Aorta (tissue), 5 donors: ENCODE results near the gene RNF145. TPM values are rescaled to one million over a fixed set of nuclear protein-coding genes. Genes with fewer than 3 reads are reported as not detected.

Experiments
- ATAC-seq: fragments of 200-7000 bp; cut with Tn5 transposase; one replicate; pipeline ENCODE4 v1.9.1; 2022; ENCODE audit warnings: moderate library complexity; ENCODE audit not compliant: low FRiP score
- DNase-seq, 2 donors: peaks; one replicate each; pipeline ENCODE4 v3.0.0-alpha.2; 2020
- H3K27ac ChIP-seq, 2 donors: one replicate each; pipeline ENCODE4 v1.5.1; 2013; ENCODE audit warnings: low read length in 2 of 2, mild to moderate bottlenecking in 2 of 2, moderate library complexity in 2 of 2, control low read depth in 1 of 2, inconsistent platforms in 1 of 2, low read depth in 1 of 2
- H3K27me3 ChIP-seq, 2 donors: one replicate each; pipeline ENCODE4 v1.6.1; 2013; ENCODE audit warnings: control low read depth in 1 of 2, low read length in 1 of 2, mild to moderate bottlenecking in 1 of 2, moderate library complexity in 1 of 2; ENCODE audit not compliant: insufficient read depth in 2 of 2, control insufficient read depth in 1 of 2
- H3K36me3 ChIP-seq, 2 donors: one replicate each; pipeline ENCODE4 v1.6.1; 2013; ENCODE audit warnings: control low read depth in 1 of 2, low read length in 1 of 2, mild to moderate bottlenecking in 1 of 2; ENCODE audit not compliant: insufficient read depth in 2 of 2, control insufficient read depth in 1 of 2
- H3K4me1 ChIP-seq, 2 donors: one replicate each; pipeline ENCODE4 v1.6.1; 2013; ENCODE audit warnings: low read length in 2 of 2, control low read depth in 1 of 2, mild to moderate bottlenecking in 1 of 2, moderate library complexity in 1 of 2; ENCODE audit not compliant: insufficient read depth in 2 of 2, control insufficient read depth in 1 of 2
- H3K4me3 ChIP-seq, 2 donors: one replicate each; pipeline ENCODE4 v1.5.1; 2013; ENCODE audit warnings: low read length in 2 of 2, control low read depth in 1 of 2, mild to moderate bottlenecking in 1 of 2
- H3K9me3 ChIP-seq: one replicate; pipeline ENCODE4 v1.6.1; 2013; ENCODE audit warnings: mild to moderate bottlenecking, low read length; ENCODE audit not compliant: control insufficient read depth
- WGBS, 2 donors: extraction: QIAGEN DNeasy Blood & Tissue Kit; methylation state at CpG; one replicate each; pipeline ENCODE4 v1.1.7; 2013; 5-methylcytosine and 5-hydroxymethylcytosine counted together
- intact Hi-C, 2 donors: fragments of 100-400 bp; cut with DNase I; formaldehyde crosslinking; loops; one replicate each; pipeline versions ENCODE4 v1.14.2 to v1.15.0; 2022
- polyA plus RNA-seq, 2 donors: library from polyadenylated mRNA; stranded (reverse); fragments of 200-250 nt; gene quantifications; one replicate each; pipeline ENCODE4 v1.2.3, GENCODE V29; 2013
- total RNA-seq, 2 donors: library from RNA; stranded (reverse); fragmentation: NEBNext Ultra II Directional; extraction: Animal tissue kit (Norgen Biotek cat#: 25700); gene quantifications; one replicate each; pipeline ENCODE4 v1.2.1, GENCODE V29; 2021
- donor health status: healthy with polysubstance abuse.
- donor health status: Bipolar disorder and iron deficiency.
- donor health status: DM: no; HTN: no; CAD: no.
- donor health status: DM: no; HTN: no; CAD: no.
- donor health status: DM: yes; HTN: yes; CAD: no.

The RNF145 gene
- total and polyA plus RNA-seq, 4 donors = 17.9 to 67.8 (median 44.5) TPM

- H3K36me3 ChIP-seq = no peaks in the 10 kb centered on the region
- intact Hi-C loops = no loop called here
- H3K4me3 ChIP-seq = no peak overlapping the region
- H3K27ac ChIP-seq = no peak overlapping the region
- no peaks in the 10 kb centered on the region for H3K9me3 ChIP-seq
- DNase-seq (no peak), ATAC-seq (no peak)
- H3K27me3 ChIP-seq = peaks cover 0 to 3% of the 10 kb centered on the region in 2 donors
- no peaks in the 10 kb centered on the region for H3K4me1 ChIP-seq
Measured at GRCh38 chr5:159226451-159226850, 17.1 kb upstream of the RNF145 start.

- Histone ChIP-seq H3K27ac (no peak overlapping the region), H3K4me3 (no peak overlapping the region), H3K9me3 (no peaks in the 10 kb centered on the region), H3K36me3 (no peaks in the 10 kb centered on the region), H3K27me3 (peaks cover 0 to 3% of the 10 kb centered on the region in 2 donors), H3K4me1 (no peaks in the 10 kb centered on the region)
- intact Hi-C loops = no loop called here
- ATAC-seq = no peak
- DNase-seq = no peak
- WGBS, 2 donors = 64 to 66% methylated on average over 2 of the region's 2 CpGs
Measured at GRCh38 chr5:159224471-159224870, 15.1 kb upstream of the RNF145 start.

DNA sequence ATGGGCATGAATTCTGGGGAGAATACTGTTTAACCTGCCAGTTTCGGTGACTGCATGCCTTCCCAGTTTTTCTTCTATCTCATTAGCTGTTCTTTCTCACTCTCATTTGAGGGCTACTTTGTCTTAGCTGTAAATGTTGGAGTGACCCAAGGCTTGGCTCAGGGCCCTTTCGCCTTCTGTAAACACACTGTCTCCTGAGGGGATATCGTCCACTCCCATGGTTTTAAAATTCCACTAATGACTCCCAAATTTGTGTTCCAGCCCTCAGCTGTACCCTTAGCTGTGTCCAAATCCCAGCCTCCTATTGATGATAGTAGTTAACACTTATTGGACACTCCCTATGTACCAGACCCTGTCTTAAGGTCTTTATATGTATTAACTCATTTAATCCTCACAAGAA is 14.1 kb upstream of the RNF145 start:
- DNase-seq = no peak
- no peaks in the 10 kb centered on the region for H3K4me1 ChIP-seq
- H3K4me3 ChIP-seq = no peak overlapping the region
- peaks cover 0 to 3% of the 10 kb centered on the region in 2 donors for H3K27me3 ChIP-seq
- H3K27ac ChIP-seq = no peak overlapping the region
- 82% methylated on average over 3 of the region's 3 CpGs for WGBS, 2 donors
- H3K9me3 ChIP-seq = no peaks in the 10 kb centered on the region
- H3K36me3 ChIP-seq = no peaks in the 10 kb centered on the region
- no peak for ATAC-seq
- intact Hi-C loops = no loop called here

GRCh38 chr5:159220206-159220605 is 10.9 kb upstream of the RNF145 start:
- Histone ChIP-seq H3K4me1 (no peaks in the 10 kb centered on the region), H3K9me3 (no peaks in the 10 kb centered on the region), H3K27ac (no peak overlapping the region), H3K4me3 (no peak overlapping the region), H3K36me3 (no peaks in the 10 kb centered on the region), H3K27me3 (peaks cover 0 to 2% of the 10 kb centered on the region in 2 donors)
- ATAC-seq (no peak), DNase-seq (no peak)
- 67 to 70% methylated on average over 5 of the region's 5 CpGs for WGBS, 2 donors
- intact Hi-C loops = no loop called here

- ATAC-seq (no peak), DNase-seq (no peak)
- Histone ChIP-seq H3K4me3 (no peak overlapping the region), H3K36me3 (no peaks in the 10 kb centered on the region), H3K9me3 (no peaks in the 10 kb centered on the region), H3K4me1 (no peaks in the 10 kb centered on the region), H3K27me3 (peaks cover 0 to 2% of the 10 kb centered on the region in 2 donors), H3K27ac (no peak overlapping the region)
- WGBS, 2 donors = 75 to 76% methylated on average over 2 of the region's 2 CpGs
- intact Hi-C loops = no loop called here
Measured at GRCh38 chr5:159218595-159219023, 9.3 kb upstream of the RNF145 start.

DNA sequence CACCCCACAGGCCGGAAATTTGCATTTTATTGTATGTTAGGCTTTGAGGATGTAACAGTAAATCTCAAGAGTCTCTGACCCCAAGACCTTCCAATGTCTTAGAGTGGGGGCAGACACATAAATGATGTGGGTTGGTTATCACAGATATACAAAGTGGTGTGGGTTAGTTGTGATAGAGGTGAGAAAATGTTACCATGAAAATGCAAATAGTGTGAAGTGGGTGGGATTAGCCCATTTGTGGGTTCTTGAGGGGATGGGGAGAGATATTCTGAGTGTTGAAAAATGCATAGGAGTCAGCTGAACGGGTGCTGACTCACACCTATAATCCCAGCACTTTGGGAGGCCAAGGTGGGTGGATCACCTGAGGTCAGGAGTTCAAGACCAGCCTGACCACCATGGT is 7.9 kb upstream of the RNF145 start:
- Histone ChIP-seq H3K36me3 (no peaks in the 10 kb centered on the region), H3K4me3 (no peak overlapping the region), H3K27me3 (no peaks in the 10 kb centered on the region), H3K27ac (no peak overlapping the region), H3K4me1 (no peaks in the 10 kb centered on the region), H3K9me3 (no peaks in the 10 kb centered on the region)
- intact Hi-C loops = no loop called here
- DNase-seq = no peak
- ATAC-seq = no peak
- WGBS, 2 donors = 75 to 82% methylated on average over 2 of the region's 2 CpGs

DNA sequence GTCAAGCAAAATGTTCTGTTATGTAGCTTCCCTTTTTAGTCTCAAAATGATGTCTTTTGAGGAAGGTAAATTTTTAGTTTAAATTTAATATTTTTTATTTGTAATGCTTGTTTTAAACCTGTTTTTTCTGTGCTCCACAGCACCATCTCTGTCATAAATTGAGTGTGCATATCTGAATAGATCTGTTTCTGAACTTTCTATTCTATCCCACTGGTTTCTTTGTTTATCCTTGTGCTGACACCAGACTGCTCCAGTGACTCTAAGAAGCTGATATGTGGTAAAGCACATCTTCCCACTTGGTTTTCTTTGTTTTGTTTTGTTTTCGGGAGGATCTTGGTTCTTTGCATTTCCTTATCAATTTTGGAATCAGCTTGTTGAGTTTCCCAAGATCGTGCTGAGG is 7.1 kb upstream of the RNF145 start:
- no peak overlapping the region for H3K27ac ChIP-seq
- no peaks in the 10 kb centered on the region for H3K9me3 ChIP-seq
- no peak for ATAC-seq
- intact Hi-C loops = no loop called here
- no peaks in the 10 kb centered on the region for H3K36me3 ChIP-seq
- no peak for DNase-seq
- no peaks in the 10 kb centered on the region for H3K27me3 ChIP-seq
- H3K4me3 ChIP-seq = no peak overlapping the region
- 75 to 79% methylated on average over 2 of the region's 2 CpGs for WGBS, 2 donors
- H3K4me1 ChIP-seq = no peaks in the 10 kb centered on the region

GRCh38 chr5:159215886-159216285 is 6.5 kb upstream of the RNF145 start:
- ATAC-seq = no peak
- WGBS, 2 donors = 85 to 92% methylated on average over 3 of the region's 3 CpGs
- intact Hi-C loops = no loop called here
- no peak for DNase-seq
- Histone ChIP-seq H3K27ac (no peak overlapping the region), H3K9me3 (no peaks in the 10 kb centered on the region), H3K27me3 (no peaks in the 10 kb centered on the region), H3K36me3 (no peaks in the 10 kb centered on the region), H3K4me1 (no peaks in the 10 kb centered on the region), H3K4me3 (no peak overlapping the region)

- 61 to 75% methylated on average over 2 of the region's 2 CpGs for WGBS, 2 donors
- Histone ChIP-seq H3K27ac (no peak overlapping the region), H3K9me3 (no peaks in the 10 kb centered on the region), H3K4me1 (no peaks in the 10 kb centered on the region), H3K27me3 (no peaks in the 10 kb centered on the region), H3K36me3 (no peaks in the 10 kb centered on the region), H3K4me3 (no peak overlapping the region)
- ATAC-seq = no peak
- intact Hi-C loops = no loop called here
- DNase-seq = no peak
Measured at GRCh38 chr5:159214486-159215271, 5.3 kb upstream of the RNF145 start.
